Measurements from ENCODE around the gene SNX15.
A peak's percentile ranks its signal among the peaks of the same experiment; 100 is the strongest.
"Not testable (repeated sequence)": the region's sequence is repeated elsewhere in the genome, so short reads cannot be mapped to it uniquely, and the experiment has no call there.

The SNX15 gene

GRCh38 chr11:65021509-65021908 lies 5.7 kb upstream of the SNX15 start:
- no peak overlapping the region for H3K4me3 ChIP-seq (ENCODE audit: low read depth, low read length)
- TF ChIP-seq, protein P1, sequence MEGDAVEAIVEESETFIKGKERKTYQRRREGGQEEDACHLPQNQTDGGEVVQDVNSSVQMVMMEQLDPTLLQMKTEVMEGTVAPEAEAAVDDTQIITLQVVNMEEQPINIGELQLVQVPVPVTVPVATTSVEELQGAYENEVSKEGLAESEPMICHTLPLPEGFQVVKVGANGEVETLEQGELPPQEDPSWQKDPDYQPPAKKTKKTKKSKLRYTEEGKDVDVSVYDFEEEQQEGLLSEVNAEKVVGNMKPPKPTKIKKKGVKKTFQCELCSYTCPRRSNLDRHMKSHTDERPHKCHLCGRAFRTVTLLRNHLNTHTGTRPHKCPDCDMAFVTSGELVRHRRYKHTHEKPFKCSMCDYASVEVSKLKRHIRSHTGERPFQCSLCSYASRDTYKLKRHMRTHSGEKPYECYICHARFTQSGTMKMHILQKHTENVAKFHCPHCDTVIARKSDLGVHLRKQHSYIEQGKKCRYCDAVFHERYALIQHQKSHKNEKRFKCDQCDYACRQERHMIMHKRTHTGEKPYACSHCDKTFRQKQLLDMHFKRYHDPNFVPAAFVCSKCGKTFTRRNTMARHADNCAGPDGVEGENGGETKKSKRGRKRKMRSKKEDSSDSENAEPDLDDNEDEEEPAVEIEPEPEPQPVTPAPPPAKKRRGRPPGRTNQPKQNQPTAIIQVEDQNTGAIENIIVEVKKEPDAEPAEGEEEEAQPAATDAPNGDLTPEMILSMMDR (IDR thresholded peaks at IDR 0.05), result no peak
- no peaks in the 10 kb centered on the region for H3K4me1 ChIP-seq
- H3K27me3 ChIP-seq (ENCODE audit: control insufficient read depth, insufficient read depth, low read length), result no peaks in the 10 kb centered on the region
- H2AFZ ChIP-seq, result no peak overlapping the region
- no peak overlapping the region for H3K27ac ChIP-seq
- H3K9me3 ChIP-seq (ENCODE audit: control insufficient read depth, low read length), result no peaks in the 10 kb centered on the region
- H3K4me2 ChIP-seq (ENCODE audit: low read length), result no peak overlapping the region
- no peaks in the 10 kb centered on the region for H3K79me2 ChIP-seq
- H3K9ac ChIP-seq, result no peak overlapping the region
- H3K36me3 ChIP-seq (ENCODE audit: control insufficient read depth, insufficient read depth, low read length), result no peaks in the 10 kb centered on the region

DNA sequence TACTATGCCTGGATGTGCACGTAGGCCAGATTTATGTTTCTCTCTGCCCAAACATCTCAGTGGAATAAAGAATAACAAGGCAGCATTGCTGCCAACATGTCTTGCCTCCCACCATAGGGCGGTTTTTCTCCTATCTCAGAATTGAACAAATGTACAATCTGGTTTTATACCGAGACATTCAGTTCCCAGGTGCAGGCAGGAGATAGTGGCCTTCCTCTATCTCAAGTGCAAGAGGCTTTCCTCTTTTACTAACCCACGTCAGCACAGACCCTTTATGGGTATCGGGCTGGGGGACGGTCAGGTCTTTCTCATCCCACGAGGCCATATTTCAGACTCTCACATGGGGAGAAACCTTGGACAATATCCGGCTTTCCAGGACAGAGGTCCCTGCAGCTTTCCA lies 3.7 kb upstream of the SNX15 start:
- not testable (repeated sequence) for H3K79me2 ChIP-seq; H3K9me3 ChIP-seq (ENCODE audit: control insufficient read depth, low read length); H3K4me2 ChIP-seq (ENCODE audit: low read length); H3K36me3 ChIP-seq (ENCODE audit: control insufficient read depth, insufficient read depth, low read length); H3K27ac ChIP-seq; H2AFZ ChIP-seq; H3K4me3 ChIP-seq (ENCODE audit: low read depth, low read length); H3K9ac ChIP-seq; H3K4me1 ChIP-seq; H3K27me3 ChIP-seq (ENCODE audit: control insufficient read depth, insufficient read depth, low read length)

- Histone ChIP-seq H3K9ac (no peak overlapping the region), H2AFZ (peak overlapping the region; percentile 80), H3K9me3 (ENCODE audit: control insufficient read depth, low read length) (no peaks in the 10 kb centered on the region), H3K4me2 (ENCODE audit: low read length) (peak overlapping the region; percentile 67), H3K4me1 (peaks cover 4% of the 10 kb centered on the region), H3K36me3 (ENCODE audit: control insufficient read depth, insufficient read depth, low read length) (no peaks in the 10 kb centered on the region), H3K27me3 (ENCODE audit: control insufficient read depth, insufficient read depth, low read length) (no peaks in the 10 kb centered on the region), H3K79me2 (no peaks in the 10 kb centered on the region), H3K4me3 (ENCODE audit: low read depth, low read length) (peak overlapping the region; percentile 81), H3K27ac (peak overlapping the region; percentile 77)
- TF ChIP-seq, protein P1 (IDR thresholded peaks at IDR 0.05), result no peak
Observed at GRCh38 chr11:65026810-65027209, 429 bp upstream of the SNX15 start.

- H3K27me3 ChIP-seq (ENCODE audit: control insufficient read depth, insufficient read depth, low read length), result no peaks in the 10 kb centered on the region
- H3K27ac ChIP-seq, result no peak overlapping the region
- H3K36me3 ChIP-seq (ENCODE audit: control insufficient read depth, insufficient read depth, low read length), result no peaks in the 10 kb centered on the region
- TF ChIP-seq, protein P1 (IDR thresholded peaks at IDR 0.05), result no peak
- no peak overlapping the region for H3K4me2 ChIP-seq (ENCODE audit: low read length)
- peaks cover 4% of the 10 kb centered on the region for H3K4me1 ChIP-seq
- H3K4me3 ChIP-seq (ENCODE audit: low read depth, low read length), result no peak overlapping the region
- no peak overlapping the region for H2AFZ ChIP-seq
- H3K9ac ChIP-seq, result no peak overlapping the region
- H3K79me2 ChIP-seq, result no peaks in the 10 kb centered on the region
- H3K9me3 ChIP-seq (ENCODE audit: control insufficient read depth, low read length), result no peaks in the 10 kb centered on the region
Observed at GRCh38 chr11:65032216-65032615, 5.0 kb downstream of the SNX15 start.

DNA sequence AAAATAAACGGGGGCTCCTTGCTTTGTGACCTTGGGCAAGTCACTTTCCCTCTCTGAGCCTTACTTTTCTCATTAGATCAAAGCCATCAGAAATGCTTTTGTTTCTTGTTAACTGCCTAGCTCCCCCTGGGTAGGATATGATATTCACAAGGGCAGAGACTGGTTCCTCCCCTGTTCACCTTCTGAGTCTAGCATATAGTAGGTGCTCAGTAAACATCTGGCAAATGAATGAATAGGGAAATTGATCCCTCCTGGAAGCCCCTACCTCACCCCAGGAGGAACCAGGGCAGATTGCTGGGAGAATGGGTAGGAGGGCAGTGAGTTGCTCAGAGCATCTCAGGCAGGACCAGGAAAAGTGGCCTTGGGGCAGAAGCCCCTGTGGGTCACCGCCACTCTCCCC lies 7.2 kb downstream of the SNX15 start:
- H3K4me1 ChIP-seq, result no peaks in the 10 kb centered on the region
- no peaks in the 10 kb centered on the region for H3K79me2 ChIP-seq
- H3K9me3 ChIP-seq (ENCODE audit: control insufficient read depth, low read length), result no peaks in the 10 kb centered on the region
- H3K4me3 ChIP-seq (ENCODE audit: low read depth, low read length), result no peak overlapping the region
- no peak overlapping the region for H2AFZ ChIP-seq
- TF ChIP-seq, protein P1 (IDR thresholded peaks at IDR 0.05), result no peak
- H3K27me3 ChIP-seq (ENCODE audit: control insufficient read depth, insufficient read depth, low read length), result no peaks in the 10 kb centered on the region
- H3K36me3 ChIP-seq (ENCODE audit: control insufficient read depth, insufficient read depth, low read length), result no peaks in the 10 kb centered on the region
- no peak overlapping the region for H3K4me2 ChIP-seq (ENCODE audit: low read length)
- H3K27ac ChIP-seq, result no peak overlapping the region
- H3K9ac ChIP-seq, result no peak overlapping the region
